Activated CD8-positive, alpha-beta memory T cell treated with anti-CD3 and anti-CD28 coated beads, Interleukin-2, amount 50 U/mL, for 1 hour (primary cell): ENCODE data around the gene CCL4.
"Not testable (repeated sequence)": the region's sequence is repeated elsewhere in the genome, so short reads cannot be mapped to it uniquely, and the experiment has no call there.

ENCODE experiments used
- DNase-seq: peaks from one replicate; pipeline ENCODE4 v3.0.0-alpha.2; 2020; ENCODE audit errors: extremely low read depth

The CCL4 gene

DNA sequence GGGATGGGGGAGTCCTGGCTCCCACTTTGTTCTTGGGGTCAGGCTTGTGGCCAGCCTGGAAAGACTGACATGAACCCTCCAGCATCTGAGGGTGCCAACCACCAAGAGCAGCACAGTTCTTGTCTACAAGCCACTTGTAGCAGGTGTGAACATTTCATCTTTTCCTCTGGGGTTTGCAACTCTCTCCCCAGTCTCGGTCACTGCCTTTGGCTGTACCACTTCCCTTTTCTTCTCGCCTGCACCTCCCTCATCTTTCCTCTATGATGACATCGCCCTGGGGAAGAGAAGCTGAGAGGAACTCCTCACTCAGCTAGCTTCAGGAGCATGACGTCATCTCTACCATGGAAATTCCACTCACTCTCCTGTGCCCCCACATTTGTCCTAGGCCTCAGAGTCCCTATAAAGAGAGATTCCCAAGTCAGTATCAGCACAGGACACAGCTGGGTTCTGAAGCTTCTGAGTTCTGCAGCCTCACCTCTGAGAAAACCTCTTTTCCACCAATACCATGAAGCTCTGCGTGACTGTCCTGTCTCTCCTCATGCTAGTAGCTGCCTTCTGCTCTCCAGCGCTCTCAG is at the start of gene CCL4:
CCL4 (plus strand) TSS at position 427 of the 575 bp plus-strand sequence; CDS start at position 506, 79 bp downstream.
- DNase-seq, result peak; percentile 11

DNA sequence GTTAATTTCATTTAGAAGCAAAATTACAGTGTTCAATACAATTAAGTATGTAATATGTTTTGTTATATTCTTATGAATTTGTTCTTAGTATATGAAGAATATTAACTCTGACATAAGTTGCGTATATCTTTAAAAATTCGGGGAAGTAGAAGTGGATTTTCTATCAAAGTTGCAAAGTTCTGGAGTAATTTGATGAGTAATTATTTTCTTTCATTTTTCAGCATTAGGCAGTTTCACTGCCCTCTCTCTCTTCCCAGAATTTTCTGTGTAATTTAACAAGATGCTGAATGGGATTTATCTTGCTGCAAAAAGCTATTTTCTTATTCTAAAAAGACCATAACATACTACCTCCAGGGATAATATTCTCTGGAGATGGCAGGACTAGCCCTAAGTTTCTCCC is 48.5 kb upstream of the CCL4 start:
- DNase-seq, result no peak

DNA sequence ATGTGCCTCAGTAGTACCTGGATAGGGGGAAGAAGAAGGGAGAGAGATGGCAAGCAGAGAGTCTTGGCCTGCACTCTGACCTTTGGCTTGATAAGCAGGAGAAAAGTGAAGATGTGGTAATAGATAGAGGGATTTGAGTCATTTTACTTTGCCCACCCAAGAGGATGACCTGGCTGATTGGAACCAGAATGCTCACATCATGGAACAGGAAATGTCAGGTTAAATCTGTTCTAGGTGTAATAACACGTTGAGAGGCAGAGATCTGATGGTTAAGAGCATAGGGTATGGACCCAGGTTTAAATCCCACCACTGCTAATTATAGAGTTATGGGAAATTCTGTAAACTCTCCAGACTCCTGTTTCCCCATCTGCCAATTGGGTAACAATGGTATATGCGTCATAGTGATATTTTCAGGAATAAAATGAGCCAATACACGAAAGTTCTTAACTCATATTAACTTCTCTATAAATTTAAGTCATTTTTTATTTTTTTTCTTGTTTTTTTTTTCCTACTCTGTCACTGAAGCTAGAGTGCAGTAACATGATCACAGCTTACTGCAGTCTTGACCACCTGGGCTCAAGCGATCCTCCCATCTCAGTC is 47.6 kb upstream of the CCL4 start:
- no peak for DNase-seq

- DNase-seq, result no peak
Observed at GRCh38 chr17:36057911-36058310, 45.7 kb upstream of the CCL4 start.

- DNase-seq, result no peak
Observed at GRCh38 chr17:36059406-36059805, 44.2 kb upstream of the CCL4 start.

DNA sequence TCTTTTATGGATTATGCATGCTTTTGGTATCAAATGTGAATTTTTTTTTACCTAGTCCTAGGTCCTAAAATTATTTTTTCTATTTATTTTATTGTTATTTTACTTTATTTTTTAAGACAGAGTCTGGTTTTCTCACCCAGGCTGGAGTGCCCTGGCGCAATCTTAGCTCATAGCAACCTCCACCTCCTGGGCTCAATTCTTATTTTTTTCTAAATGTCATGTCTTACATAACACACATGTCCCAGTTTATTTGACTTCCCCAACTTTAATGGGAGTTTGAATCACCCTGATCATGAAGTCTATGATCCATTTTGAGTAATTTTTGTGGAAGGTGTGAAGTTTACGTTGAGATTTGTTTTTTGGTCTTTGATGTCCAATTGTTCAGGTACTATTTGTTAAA is 42.8 kb upstream of the CCL4 start:
- no peak for DNase-seq

- DNase-seq, result no peak
Observed at GRCh38 chr17:36063786-36064541, 39.7 kb upstream of the CCL4 start, which contains the start of gene CCL18. Gene CCL18, plus strand, starts transcription at chr17:36064272. Its CDS starts 71 bp downstream, at chr17:36064343.

- no peak for DNase-seq
Observed at GRCh38 chr17:36066365-36066985, 37.2 kb upstream of the CCL4 start.

DNA sequence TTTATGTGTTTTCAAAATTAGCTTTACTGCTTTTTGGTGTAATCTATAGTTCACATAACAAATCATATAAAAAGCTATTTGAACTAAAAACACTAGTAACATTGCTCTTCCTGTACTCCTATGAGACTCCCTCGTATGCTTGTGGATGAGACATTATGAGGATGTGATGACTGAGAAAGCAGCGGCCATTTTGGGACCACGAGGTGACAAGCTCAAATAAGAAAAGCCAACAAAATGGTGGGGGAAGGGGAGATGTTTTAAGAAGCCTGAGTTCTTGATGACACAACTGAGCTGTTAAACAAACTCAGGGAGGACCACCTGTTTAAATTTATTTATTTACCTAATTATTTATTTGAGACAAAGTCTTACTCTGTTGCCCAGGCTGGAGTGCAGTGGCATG is 35.1 kb upstream of the CCL4 start:
- no peak for DNase-seq

GRCh38 chr17:36069136-36069535 is 34.5 kb upstream of the CCL4 start:
- no peak for DNase-seq

DNA sequence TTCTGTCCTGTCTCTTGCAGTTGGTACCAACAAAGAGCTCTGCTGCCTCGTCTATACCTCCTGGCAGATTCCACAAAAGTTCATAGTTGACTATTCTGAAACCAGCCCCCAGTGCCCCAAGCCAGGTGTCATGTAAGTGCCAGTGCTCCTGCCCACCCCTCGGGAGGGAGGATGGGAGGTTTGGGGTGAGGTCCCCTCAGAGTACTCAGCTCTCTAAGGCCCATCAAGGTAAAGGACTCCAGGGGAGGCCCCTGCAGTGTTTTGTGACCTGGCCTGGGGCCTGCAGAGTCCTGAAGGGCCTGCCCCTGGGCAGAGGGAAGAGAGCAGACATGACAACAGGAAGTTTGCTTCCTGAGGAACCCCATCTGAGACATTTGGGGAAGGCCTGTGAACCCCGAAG is 33.2 kb upstream of the CCL4 start:
- no peak for DNase-seq

DNA sequence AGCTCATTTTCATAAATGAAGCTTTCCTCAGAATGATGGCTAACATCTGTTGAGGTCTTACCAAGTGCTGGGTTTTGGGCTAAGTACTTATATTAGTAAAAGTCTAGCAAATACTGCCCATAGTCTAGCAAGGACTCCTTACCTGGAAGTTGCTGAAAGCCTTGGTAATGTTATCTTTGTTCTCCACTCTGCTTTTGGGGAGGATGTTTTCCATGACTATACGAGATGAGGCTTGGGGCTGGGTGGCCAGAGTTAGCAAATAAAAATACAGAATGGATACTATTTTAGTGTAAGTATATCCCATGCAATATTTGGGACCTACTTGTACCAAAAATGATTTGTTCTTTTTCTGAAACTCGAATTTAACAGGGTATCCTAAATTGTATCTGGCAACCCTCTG is 31.9 kb upstream of the CCL4 start:
- no peak for DNase-seq

- DNase-seq, result no peak
Observed at GRCh38 chr17:36072431-36073121, 31.1 kb upstream of the CCL4 start.

DNA sequence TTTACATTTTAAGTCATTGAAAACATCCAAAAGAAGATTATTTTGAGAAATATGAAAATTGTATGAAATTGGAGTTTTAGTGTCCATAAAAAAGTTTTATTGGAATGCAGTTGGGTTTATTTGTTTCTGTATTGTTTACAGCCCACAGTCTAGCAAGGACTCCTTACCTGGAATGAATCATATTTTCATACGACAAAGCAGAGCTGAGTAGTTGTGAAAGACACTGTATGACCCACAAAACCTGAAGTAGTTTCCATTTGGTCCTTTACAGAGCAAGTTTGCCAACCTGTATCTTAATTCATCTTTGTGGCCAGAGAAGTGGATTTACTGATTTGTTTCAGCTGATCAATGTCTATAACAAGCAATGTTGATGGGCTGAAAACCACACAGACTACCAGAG is 29.3 kb upstream of the CCL4 start:
- DNase-seq, result no peak

DNA sequence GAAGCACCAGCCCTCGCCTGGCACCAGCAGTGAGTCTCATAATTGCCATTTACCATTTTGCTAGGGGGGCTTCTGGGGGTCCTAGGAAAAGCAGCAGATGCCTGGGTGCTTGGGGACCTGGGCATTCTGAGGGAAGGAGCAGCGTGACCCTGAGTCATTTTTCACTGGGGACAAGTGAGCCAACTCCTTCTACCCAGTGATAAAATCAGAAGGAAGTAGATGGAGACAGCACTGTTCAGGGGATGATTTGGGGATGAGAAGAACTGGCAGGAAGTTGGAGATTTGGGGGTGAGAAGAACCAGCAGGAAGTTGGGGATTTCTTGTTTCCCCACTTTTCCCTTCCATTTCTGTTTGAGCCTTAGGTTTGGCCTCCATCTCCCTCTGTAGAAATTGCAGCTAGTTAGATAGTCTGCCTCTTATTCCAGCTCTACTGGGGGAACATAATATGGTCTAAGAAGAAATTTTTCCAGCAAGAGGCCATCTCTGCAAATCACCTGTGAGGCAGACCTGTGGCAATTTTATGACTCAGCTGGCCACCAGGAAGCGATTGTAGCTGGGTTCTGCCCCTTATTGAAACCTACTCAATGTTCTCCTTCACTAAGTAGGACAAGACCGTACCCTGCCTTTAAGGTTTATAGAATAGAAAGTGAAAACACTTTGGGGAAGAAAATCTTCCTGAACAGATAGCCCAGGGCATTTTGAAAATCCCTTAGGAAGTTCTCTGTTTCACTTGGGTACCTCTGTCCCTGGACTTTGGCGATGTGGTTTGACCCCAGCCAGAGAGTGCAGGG is 21.8 kb upstream of the CCL4 start:
- DNase-seq, result not testable (repeated sequence)

DNA sequence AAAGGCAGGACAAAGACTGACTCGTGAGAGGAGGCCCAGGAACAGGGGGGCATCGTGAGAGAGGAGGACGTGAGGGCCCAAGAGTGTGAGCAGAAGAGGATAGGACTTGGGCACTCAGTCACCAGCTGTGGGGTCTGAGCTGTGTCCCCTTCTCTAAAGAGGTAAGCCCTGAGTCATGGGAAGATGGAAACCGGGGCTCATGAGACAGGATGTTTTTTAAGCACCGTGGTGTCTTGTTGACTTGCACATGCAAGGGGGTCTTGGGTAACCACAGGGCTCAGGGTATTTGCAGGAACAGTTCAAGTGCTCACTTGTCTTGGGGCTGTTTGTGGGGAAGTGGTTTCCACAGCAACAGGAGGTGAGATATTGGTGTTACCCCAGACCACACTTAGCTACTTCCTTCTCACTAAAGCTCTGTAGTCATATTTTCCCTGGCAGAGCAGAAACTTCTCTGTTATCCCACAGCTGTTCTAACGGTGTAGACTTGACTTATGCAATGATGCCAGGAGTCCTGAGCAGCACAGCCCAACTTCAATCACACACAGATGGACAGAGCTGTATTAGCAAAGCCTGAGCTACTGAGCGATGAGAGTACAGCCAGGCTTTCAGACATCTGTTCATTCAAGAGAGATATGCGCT is 21.0 kb upstream of the CCL4 start:
- DNase-seq, result peak; percentile 38

DNA sequence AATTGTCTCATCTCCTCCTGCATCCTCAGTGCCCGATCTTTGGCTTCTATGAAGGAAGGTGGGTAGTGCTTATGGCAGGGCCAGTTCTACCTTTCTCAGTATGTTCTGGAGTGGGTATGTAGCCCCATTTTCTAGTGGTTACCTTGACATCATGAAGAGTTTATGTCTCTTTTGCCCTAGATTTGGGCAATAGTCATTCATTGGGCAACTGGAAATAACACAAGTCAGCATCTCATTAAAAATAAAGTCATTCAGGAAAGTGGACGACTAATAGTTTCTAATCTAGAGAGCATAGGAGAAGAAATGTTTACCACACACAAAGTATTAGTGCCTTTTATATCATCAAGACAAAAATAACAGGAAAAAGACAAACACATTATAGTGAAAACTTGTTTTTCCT is 19.9 kb upstream of the CCL4 start:
- not testable (repeated sequence) for DNase-seq

DNA sequence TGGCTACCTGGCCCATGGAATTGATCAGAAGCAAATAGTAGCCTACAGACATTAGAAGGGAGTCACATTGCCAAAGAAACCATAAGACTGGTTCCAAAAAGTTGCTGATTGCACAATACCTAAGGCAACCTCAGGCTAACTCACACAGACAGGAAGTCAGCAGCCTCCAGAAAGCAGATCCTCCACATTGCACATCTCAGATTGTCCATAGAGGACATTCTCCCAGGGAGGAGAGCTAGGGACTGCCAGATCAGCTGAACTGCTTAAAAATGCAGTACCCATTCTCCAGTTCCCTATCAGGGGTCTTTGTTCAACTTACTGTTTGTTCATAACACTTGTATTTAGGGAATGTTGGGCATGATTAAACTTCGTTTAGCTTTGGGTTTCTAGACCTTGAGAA is 17.9 kb upstream of the CCL4 start:
- no peak for DNase-seq

GRCh38 chr17:36086791-36087190 is 16.8 kb upstream of the CCL4 start:
- no peak for DNase-seq

- DNase-seq, result not testable (repeated sequence)
Observed at GRCh38 chr17:36087471-36087870, 16.2 kb upstream of the CCL4 start.
